Measurements from ENCODE around the gene PDGFA.
A peak's percentile ranks its signal among the peaks of the same experiment; 100 is the strongest.

The PDGFA gene

DNA sequence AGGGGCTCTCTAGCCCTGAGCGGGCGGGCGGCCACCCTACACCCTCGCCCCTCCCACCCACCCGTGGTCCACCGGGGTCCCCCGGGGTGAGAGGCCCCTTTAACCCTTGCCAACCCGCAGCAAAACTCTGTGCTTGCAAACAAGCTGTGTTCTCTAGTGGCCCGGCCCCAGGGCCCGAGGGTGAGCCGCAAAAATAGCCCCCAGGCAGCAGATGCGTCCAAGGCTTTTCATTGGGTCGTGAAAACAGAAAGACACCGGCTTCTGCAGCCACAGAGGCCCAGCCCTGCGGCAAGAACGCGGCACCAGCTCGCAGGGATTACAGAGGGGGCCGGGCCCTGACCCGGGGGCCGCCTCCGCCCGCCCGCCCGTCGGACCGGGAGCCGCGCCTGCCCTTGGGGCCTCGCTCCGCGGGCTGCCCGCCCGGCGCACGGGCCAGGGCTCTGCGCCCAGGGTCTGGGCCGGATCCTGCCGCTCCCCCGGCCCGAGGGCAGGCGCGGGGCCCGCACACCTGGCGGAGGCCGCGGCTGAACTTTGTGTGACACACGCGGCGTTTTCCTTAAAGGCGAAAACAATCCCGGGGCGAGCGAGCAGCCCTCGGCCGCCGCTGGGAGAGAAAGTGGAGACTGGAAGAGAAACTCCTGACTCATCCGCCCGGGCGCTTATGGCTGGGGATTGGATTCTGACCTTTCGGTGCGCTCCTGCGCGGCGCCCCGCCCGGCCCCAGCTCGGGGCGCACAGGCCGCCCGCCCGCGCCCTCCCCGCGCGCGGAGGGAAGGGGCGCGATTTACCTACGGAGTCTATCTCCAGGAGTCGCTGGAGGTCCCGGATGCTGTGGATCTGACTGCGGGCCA, 2.8 kb downstream of the PDGFA start:
- peak; percentile 57 for DNase-seq (ENCODE audit: low read depth)

DNA sequence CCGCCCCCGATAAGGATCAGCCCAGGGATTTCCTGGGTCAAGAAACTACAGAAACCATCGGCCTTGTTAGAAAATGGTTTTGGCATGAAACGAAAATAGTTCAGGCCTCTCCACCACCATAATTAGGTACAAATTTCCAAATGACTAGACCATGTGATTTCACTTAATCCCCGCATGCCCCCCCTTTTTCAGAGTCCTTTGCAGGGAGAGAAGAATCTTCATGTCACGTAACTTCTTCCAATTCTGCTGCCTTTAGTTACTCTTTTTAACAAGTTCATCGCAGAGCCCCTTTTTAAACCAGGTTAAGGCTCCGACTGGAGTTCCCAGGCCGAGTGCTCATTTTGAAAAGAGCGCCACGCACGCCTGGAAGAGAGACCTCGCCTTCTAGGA, 3.4 kb downstream of the PDGFA start:
- DNase-seq (ENCODE audit: low read depth), result no peak

DNA sequence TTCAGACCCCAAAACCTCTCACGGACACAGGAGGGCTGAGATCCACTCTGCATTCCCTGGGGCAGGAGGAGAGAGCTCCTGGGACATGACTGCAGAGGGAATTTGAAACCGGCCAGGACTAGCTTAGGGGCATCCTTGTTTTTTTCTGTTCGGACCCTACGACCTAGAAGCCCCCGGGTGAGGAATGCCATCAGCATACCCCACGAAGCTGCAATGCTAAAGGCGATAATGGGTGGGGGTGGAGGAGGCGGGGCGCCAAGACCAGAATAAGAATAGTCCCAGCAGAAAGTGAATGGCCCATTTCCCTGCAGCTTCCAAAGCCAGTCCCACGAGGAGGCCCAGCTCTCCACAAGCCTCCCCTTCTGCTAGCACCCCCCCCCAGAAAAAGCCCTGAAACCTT, 4.0 kb downstream of the PDGFA start:
- DNase-seq (ENCODE audit: low read depth), result no peak

DNA sequence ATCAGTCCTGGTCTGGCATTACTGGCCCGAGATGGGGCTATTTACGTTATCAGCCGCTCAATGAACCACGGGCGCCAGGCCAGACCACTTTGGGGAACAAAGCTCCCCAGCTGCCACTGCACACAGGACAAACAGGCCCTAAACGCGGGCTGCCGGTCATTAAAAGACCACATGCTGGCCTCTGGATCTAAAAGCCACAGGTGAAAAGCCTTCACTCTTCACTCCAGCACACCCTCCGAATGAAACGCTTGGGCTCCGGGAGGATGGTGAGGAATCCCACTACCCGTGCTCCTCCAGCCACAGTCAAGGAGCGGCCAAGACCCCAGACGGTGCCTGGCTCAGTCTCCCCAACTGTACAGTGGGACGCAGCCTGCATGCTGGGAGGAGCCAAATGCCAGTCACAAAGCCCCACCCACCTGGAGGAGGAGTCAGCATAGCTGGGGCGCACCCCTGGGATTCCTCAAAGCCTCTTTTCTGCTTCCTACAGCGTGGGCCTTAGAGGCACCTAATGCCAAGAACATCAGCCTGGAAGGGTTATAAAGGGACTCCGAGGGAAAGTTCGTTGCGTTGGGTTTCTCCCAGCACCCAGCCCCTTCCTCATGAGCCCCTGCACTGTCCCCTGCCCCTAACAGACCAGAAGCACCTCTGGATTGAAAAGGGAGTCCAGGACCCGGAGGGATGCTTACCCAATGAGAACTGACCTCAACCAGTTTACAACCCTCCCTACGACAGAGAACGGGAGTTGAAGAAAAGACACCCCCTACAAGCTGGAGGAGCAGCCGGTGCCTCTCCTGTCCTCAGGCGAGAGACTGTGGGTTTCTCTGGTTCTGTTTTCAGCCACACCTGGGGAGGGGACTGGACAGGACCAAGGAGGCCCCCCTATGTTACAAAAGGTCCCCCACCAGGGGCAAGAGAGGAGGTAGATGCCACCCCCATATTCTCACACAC, 4.7 kb downstream of the PDGFA start:
- no peak for DNase-seq (ENCODE audit: low read depth)

DNA sequence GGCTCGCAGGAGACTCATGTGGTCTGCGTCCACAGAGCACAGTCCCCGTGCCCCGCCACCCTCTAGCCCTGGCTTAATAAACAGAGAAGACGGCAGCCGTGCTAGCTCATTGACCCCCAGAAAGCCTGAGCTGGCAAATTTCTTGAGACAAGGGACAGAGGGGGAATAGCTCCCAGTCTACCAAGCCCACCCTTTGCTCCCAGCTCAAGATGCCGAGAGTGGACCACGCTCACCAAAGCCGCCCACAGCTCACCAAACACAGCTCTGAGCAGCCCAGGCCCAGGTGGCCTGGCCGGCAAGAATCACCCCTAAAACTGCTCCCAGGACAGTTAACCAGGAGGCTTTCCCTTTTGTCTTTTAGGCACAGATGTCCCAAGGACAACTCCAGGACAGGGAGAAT, 5.4 kb downstream of the PDGFA start:
- no peak for DNase-seq (ENCODE audit: low read depth)

DNA sequence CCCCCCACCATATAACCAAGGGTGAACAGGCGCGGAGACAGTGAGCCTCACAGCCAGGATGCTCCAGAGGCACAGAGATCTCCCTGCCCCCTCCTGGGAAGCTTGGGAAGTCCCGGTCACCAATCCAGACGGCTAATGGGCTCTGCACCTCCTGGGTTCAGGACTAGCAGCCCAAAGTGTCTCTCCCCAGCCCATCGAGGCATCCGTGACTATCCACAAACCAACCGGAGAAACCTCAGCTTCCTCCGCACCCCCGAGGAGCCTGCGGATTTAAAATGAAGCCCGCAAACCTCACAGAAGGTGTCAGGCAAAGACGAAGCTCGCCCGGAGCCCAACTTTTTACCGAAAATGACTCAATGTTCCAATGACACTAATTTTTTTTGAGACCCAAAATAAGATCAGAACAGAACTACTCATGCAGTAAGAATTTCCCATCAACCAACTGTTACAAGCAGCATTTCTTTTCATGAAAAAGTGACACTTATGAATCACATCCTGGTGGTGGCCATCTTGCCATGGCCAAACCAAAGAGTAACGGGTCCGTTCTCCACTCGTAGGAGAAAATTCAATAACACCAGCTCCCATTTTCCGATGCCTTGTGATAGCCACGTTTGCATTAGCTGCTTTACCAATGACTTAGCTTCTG, 6.0 kb downstream of the PDGFA start:
- DNase-seq (ENCODE audit: low read depth), result no peak

DNA sequence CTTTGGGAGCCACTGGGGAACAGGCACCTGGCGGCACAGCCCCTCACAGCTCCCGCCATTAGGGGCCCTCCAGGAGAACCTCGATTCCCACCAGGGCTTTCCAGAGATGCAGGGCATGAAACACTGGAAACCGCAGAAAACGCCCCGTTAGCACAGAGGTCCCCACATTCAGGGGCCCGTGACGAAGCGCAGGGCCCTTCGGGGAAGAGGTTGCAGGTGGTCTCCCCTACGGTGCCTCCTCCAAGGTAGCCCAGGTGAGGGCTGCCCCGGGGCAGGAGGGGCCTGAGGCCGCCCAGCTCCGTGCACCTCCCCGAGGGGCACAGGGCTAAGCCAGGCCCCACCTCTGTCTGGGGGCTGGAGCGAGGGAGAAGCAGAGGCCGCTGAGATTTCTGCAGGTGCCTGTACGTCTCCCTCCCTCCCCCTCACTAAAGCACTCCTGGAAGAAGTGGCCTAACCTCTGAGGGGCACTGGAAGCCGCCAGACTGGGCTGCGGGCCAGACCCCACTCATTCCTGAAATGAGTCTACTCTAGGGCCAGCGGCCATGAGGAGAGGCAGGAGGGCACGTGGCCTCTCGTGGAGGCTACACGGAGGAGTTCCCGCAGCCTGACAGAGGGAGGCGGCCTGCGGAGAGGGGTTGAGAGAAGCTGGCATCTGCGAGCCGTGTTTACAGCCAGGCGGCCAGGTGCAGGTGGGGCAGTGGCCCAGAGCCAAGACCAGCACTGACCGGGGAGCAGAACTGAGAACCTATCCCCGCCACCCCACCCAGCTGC, 6.9 kb downstream of the PDGFA start:
- DNase-seq (ENCODE audit: low read depth), result no peak

DNA sequence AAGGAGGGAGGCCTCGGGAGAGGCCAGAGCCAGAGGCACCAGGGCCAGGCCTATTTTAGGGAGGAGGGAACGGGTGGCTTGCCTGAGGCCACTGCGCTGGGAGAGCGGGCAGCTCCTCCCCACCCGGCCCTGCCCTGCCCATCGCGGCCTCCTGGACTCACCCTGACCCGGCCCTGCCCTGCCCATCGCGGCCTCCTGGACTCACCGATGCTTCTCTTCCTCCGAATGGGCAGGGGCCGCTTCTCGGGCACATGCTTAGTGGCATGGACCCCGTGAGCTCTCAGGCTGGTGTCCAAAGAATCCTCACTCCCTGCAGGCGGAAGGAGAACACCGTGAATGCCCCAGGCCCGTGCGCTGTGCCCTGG, 7.5 kb downstream of the PDGFA start:
- DNase-seq (ENCODE audit: low read depth), result no peak

DNA sequence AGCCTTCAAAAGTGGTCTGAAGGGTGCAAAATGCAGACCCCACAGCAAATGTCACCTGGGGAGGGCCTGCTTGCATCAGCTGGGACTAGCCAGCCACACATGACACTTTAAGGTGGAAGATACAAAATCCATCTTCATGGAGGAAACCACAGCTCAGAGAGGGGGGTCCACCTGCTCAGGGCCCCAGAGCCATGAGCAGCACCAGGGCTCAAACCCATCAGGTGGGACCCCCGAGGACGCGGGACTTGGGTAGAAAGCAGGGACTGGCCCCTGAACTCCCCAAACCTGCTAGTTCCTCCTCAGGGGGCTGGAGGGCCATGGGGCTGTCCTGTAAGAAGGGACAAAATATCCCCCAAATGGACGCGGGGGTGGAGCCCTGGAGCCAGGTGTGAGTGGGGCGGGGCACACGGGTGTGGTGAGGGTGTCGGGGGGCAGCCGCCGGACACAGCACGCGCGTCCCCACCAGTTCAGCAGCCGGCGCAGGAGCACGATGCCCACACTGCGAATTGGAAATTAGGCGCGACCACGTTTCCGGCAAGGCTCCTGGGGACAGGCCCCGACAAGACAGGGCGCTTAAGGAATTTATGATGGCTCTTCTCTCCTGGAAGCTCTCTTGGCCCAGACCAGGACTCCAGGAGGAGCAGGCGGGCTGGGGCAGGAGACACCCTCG, 8.0 kb downstream of the PDGFA start:
- DNase-seq (ENCODE audit: low read depth), result no peak

DNA sequence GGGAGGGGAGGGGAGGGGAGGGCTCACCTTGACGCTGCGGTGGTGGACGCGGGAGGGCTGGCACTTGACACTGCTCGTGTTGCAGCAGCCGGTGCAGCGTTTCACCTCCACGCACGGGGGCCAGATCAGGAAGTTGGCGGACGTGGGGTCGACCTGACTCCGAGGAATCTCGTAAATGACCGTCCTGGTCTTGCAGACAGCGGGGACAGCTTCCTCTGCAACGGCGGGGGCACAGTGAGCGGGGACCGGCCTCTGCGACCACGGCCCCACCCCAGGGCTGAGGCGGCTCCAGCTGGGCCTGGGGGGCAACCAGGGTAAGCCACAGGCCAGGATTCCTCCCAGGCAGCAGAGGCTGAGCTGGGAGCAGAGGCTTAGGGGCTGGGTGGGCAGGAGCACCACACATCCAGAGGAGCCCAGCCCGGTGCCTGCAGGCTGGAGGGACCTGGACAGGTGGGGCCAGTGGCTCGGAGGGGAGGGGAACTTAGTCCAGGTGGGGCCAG, 8.8 kb downstream of the PDGFA start:
- DNase-seq (ENCODE audit: low read depth), result no peak

DNA sequence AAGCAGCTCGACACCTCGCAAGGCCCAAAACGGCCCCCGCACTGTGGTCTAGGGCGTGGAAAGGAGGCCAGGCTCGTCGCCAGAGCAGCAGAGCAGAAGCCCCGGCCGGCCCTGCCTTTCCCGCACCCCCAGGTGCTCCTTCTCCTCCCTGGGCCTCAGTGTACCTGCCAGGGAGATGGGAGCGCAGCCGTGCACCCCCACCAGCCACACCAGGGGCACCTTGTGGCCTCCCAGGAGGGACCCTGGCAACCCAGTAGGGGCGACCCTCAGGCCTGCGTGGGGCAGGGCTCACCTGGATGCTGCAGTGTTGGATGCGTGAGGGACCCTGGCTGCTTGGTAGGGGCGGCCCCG, 9.5 kb downstream of the PDGFA start:
- DNase-seq (ENCODE audit: low read depth), result no peak

DNA sequence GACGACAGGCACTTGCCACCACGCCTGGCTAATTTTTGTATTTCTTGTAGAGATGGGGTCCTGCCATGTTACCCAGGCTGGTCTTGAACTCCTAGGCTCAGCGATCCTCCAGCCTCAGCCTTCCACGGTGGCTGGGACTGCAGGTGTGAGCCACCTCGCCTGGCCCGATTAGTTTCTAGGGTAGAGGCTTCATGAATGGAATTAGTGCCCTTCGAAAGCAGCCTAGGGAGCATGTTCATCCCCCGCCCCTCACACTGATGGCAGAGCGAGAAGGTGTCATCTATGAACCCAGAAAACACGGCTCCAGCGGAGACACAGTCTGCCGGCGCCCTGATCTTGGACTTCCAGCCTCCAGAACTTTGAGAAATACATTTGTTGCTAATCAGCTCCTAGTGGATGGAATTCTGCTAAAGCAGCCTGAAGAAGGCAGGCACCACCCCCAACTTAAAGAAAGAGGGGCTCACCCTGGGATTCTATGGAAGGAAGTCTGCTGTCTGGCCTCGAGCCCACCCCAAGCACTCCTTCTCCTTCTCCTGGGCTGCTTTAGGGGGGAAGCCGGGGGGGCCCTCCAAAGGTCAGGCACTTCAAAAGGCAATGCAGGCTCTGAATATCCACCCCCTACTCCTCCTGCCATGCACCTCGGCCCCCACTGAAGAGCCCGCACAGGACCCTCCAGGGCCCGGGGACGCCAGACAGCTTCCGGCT, 10.1 kb downstream of the PDGFA start:
- DNase-seq (ENCODE audit: low read depth), result no peak

DNA sequence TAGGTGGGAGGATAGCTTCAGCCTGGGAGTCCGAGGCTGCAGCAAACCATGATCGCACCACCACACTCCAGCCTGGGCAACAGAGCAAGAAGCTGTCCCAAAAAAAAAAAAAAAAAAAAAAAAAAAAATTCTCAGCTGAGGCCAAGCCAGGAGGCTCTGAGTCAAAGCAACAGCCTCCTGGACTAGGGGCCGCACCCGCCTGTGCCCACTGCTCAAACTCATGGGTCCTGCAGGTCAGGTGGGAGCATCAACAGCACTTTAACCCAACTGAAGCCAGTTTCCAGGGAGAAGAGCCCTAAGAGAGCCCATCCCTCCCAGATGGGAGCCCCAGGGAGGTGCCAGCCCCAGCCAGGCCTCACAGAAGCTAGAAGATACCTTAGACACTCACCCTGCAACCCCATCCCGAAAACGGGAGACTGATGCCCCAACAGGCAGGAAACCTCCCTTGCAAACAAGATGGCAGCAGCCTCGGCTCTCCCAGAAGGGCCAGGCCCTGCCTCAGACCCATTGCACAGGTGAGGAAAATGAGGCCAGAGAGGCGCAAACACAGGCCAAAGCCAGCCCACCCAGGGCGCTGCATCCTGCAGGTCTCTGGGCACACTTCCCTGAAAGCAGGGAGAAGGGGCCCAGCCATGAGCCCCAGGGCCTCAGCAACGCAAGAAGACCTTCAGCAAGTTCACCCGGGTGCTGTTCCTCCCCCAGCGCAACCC, 11.0 kb downstream of the PDGFA start:
- no peak for DNase-seq (ENCODE audit: low read depth)

DNA sequence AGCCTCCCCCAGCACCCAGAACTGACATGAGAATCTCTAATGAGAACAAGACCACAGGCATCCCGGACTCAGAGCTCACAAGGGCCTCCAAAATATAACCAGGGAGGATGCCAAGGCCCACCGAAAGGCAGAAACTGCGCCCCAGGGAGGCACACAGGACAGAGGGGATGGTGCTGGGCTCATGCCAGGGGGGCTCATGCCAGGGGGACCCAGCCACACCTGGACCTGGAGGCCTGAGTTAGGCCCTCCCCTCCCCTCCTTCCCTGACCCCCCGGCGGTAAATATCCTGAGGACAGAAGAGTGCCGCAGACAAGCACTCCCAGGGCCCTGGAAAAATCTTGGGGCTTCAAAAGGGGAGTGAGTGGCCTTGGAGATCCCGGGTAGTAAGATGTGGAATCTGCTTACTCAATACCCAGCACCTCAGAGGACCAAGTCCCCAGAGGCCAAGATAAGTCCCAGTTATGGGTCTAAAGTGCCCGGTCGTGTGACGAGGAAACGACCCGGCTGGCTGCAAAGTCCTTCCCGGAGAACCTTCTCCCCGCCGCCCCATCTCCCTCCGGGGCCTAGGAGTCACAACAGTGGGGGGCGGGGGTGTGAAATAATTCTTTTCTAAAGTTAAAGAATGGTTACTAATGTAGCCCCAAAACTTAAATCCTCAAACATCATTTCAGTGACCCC, 11.9 kb downstream of the PDGFA start:
- no peak for DNase-seq (ENCODE audit: low read depth)

DNA sequence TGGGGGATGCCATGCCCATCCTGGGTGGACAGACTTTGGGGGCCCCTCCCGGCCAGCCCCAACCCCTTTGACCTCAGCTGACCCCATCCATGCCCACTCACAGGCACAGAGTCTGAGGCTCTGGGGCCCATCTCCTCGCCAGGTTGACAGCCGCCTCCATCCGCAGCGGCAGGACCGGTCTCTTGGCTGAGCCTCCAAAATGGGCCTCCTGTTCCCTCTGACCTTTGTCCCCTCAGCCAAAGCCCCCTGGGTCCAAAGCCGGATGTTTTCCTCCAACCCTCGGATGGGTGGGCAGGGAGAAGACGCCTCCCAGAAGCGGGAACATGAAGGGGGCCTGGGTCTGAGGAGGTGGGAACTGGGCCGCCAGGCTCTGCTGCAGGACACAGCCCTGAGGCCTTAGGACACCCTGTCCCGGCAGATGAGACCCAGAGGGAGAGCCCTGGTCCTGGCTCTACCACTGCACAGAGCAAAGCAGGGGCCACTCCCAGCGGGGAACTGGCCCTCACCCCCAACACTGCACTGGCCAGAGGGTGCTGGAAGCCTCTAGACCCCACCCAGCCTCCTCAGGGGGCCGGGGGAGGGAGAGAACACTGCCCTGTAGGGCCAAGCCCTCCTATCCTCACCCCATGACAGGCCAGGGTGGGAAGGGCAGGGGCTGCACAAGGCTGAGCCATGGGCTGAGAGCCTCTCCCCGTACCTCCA, 12.6 kb downstream of the PDGFA start:
- no peak for DNase-seq (ENCODE audit: low read depth)

DNA sequence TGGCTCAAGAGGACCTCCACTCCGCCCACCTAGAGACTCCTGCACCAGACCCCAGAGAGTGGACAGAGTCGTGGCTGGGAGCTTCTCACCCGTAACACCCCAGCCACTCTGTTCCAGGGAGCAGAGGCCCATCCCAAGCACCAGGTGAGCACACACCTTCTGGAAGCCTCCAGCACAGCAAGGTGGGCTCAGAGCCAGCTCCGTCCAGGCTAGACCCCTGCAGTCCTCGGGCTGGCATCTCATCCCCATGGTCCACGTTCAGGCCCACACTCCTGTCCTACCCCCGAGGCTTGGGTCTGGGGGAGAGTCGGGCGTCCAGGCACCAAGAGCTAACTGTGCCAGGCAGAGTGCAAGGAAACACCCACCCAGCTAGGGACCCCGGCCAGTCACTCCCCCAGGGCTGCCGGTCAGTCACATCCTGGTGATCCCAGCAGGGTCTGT, 13.2 kb downstream of the PDGFA start:
- no peak for DNase-seq (ENCODE audit: low read depth)

DNA sequence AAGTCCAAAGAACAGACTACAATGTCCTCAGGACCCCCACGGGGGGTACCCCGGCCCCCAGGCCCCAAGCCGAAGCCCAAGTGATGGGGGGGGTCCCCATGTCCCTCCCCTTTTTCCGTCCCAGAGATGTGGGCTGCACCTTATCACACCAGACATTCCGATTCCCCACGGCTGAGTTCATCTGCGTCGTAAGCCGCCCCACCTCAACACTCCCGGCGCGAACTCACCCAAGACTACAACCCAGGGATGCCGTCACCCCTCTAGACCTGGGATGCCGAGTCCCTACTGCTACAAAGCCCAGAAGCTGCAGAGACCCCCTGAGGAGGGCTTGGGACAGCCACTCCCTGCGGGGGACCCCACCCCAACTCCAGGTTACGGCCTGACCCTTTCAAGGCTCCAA, 14.5 kb downstream of the PDGFA start:
- no peak for DNase-seq (ENCODE audit: low read depth)

DNA sequence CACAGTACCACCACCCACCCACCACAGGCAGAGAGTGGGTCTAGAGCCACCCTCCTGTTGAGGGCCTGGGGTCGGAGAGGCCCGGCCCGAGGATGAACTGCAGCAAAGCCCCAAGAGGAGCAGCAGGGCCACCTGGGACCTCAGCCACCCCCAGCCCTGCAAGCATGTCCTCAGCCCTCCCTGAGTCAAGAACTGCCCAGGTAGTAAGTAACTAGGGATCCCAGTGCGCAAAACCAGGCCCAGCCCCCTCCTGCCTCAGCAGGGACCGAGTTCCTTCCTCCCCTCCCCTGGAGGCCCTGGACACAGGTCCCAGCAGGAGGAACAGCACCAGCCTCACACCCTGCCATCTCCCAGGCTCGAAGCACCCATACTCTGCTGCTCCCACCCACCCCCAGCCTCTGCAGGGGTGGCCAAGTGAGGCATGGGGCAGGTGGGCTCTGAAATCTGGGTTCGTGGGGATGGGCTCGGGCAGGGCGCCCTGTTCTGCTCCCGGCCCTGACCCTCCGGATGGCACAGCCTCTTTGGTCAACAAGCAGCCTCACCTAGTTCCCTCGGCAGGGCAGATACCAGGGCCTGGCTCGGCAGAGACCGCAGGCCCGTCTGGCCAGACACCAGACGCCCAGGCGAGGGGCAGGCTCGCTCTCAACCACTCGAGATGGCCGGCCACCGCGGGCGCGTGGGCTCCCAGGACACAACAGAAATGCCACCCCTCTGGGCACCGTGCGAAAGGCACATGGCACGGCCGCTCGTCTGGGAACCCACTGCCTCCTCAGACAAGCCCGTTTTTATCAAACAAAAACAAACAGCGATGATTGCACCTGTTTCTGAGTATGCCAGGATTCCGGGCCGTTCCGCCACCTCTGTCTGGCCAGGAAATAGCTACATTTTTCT, 15.2 kb downstream of the PDGFA start:
- no peak for DNase-seq (ENCODE audit: low read depth)
